Cardiac fibroblast (primary cell): Measurements from ENCODE around the gene LCA5.
A peak's percentile ranks its signal among the peaks of the same experiment; 100 is the strongest.

Experiments used
- DNase-seq, 2 donors: peaks; one replicate each; pipeline versions ENCODE4 v3.0.0 to v3.0.0-alpha.2; 2010; ENCODE audit warnings: low read depth in 2 of 2
- H3K4me3 ChIP-seq, 2 donors: replicated peaks in 1 of 2; 1 replicate in 1 of 2; 2 replicates in 1 of 2; pipeline ENCODE4 v1.5.1; 2011; ENCODE audit warnings: low read depth in 2 of 2, low read length in 2 of 2, mild to moderate bottlenecking in 2 of 2, moderate library complexity in 1 of 2
- TF ChIP-seq, protein P1 (sequence below): IDR thresholded peaks from one replicate; pipeline ENCODE4 v1.5.1; 2011; ENCODE audit warnings: low read depth, mild to moderate bottlenecking, low read length, inconsistent platforms

The LCA5 gene

DNA sequence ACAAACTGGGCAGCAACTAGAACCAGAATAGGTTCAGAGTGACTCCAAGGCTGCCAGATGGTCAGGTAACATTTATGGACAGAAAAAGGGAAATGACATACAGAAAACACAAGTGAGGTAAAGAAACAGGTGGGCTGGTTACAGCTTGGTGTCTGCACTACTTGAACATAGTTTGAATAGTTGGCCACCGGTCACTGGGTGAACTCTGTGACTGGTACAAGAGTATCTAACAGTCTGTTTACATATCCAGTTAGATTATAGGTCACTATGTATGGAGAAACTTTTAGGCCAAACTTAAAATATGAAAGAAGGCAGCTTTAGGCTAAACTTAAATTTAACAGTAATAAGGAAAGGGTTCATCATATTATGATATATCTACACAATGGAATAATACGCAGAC is 32.9 kb downstream of the LCA5 start:
- H3K4me3 ChIP-seq = no peak overlapping the region
- no peak for DNase-seq
- TF ChIP-seq, protein P1, sequence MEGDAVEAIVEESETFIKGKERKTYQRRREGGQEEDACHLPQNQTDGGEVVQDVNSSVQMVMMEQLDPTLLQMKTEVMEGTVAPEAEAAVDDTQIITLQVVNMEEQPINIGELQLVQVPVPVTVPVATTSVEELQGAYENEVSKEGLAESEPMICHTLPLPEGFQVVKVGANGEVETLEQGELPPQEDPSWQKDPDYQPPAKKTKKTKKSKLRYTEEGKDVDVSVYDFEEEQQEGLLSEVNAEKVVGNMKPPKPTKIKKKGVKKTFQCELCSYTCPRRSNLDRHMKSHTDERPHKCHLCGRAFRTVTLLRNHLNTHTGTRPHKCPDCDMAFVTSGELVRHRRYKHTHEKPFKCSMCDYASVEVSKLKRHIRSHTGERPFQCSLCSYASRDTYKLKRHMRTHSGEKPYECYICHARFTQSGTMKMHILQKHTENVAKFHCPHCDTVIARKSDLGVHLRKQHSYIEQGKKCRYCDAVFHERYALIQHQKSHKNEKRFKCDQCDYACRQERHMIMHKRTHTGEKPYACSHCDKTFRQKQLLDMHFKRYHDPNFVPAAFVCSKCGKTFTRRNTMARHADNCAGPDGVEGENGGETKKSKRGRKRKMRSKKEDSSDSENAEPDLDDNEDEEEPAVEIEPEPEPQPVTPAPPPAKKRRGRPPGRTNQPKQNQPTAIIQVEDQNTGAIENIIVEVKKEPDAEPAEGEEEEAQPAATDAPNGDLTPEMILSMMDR = no peak

DNA sequence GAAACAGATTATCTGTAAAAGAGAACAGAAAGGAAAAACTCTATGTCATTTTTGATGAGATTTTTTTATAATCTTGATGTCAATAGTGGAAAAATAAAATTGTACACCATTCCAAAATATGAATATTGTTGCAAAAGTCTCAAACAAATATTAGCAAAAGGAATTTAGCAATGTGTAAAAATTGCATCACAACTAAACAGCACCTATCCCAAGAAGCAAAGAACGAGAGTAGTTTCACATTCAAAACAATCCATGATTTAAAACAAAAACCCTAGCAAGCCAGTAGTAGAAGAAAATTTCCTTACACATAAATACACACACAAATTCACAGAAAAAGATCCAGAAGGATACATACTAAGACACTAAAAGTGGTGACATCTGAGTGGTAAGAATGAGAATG is 38.4 kb downstream of the LCA5 start:
- TF ChIP-seq, protein P1 = no peak
- peak; percentile 4 to 12 for DNase-seq

DNA sequence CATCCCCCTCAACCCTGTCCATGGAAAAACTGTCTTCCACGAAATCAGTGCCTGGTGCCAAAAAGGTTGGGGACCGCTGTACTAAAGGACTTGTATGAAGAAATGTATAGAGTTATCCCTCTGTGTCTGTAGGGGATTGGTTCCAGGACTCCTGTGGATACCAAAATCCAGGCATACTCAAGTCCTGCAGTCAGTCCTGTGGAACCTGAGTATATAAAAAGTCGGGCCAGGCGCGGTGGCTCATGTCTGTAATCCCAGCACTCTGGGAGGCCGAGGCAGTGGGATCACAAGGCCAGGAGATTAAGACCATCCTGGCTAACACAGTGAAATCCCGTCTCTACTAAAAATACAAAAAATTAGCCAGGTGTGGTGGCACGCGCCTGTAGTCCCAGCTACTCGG is 42.0 kb downstream of the LCA5 start:
- H3K4me3 ChIP-seq = no peak overlapping the region
- DNase-seq = no peak
- TF ChIP-seq, protein P1 = no peak

More for the DNA sequence above, 38.4 kb downstream of the LCA5 start:
- no peak overlapping the region for H3K4me3 ChIP-seq

DNA sequence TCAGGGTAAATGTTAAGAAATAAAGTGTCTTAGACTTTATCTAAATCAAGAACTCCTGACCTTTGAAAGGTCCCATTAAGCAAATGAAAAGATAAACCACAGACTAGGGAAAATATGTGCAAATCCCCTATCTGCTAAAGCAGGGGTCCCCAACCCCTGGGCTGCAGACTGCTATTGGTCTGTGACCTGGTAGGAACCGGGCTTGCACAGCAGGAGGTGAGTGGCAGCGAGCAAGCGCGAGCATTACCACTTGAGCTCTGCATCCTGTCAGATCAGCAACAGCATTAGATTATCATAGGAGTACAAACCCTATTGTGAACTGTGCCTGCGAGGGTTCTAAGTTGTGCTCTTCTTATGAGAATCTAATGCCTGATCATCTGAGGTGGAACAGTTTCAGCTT is 42.4 kb downstream of the LCA5 start:
- no peak for DNase-seq
- TF ChIP-seq, protein P1 = no peak
- no peak overlapping the region for H3K4me3 ChIP-seq

DNA sequence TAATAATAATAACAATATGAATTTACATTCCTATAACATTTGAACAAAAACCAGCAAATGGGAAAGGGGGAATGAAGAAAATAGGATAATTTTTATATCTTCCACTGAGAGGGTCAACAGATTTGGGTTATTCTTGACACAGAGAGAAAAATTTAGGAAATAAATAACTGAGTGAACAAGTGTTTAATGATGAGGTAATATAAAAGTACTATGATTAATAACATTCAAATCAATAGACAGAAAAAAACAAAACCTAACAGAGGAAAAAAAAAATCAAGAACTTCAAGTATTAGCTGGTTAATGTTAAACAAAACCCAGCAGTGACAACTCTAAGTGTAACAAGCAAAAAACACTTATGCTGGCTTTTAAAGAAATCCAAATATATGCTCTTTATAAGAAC is 66.5 kb downstream of the LCA5 start:
- no peak for DNase-seq

DNA sequence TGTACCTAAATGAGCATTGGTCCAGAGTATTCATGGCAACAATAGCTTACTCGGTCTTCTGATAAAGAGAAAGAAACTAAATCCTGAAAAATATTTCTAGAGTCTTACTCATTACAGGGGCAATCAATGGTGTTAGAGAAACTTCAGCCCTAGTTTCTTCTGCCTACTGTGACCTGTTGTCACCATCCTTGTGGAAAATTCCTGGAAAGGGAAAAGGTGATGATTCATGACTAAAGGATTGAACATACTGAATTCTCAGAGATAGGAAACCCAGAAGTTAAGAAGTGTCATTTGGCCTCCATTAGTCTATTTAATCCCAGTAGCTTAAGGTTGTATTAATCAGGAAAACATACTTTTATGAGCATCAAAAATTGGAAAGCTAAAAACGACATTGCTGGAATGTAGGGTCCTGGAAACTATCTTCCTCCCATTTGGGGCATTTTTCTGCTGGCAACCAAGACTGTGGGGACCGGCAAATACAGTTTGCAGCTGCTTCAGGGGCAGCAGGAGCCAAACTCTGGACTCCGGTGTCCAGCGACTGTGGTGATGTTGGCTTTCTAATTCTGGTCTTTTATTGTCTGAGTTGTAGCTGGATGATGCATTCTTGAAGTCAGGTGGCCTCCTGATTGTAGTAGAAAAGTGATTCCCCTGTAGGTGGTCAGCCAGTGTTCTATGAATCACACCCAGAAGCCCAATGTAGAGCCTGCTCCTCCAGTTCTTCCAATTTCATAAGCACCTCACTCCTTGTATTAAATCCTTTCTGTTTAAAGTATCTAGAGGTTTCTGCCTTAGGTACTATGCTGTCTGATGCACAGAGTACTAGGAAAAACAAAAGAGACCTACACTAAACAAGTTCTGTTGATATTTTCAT is 67.6 kb downstream of the LCA5 start:
- peak in 1 of 2 donors; percentile 13 for DNase-seq
- no peak overlapping the region for H3K4me3 ChIP-seq
- TF ChIP-seq, protein P1 = no peak

More for the DNA sequence above, 66.5 kb downstream of the LCA5 start:
- TF ChIP-seq, protein P1 = no peak
- H3K4me3 ChIP-seq = no peak overlapping the region
